Testis (tissue), 3 donors: ENCODE measurements around the gene TSHZ3. TPM values are rescaled to one million over a fixed set of nuclear protein-coding genes. Genes with fewer than 3 reads are reported as not detected.

Experiments used
- DNase-seq: peaks from one replicate; pipeline ENCODE4 v3.0.0-alpha.2; 2019
- H3K27ac ChIP-seq, 2 donors: fragments of 200-600 bp; sonication (generic); one replicate each; pipeline ENCODE4 v1.5.1; 2019
- H3K27me3 ChIP-seq: fragments of 200-600 bp; sonication (generic); one replicate; pipeline ENCODE4 v1.5.1; 2019
- H3K36me3 ChIP-seq: fragments of 200-600 bp; sonication (generic); one replicate; pipeline ENCODE4 v1.5.1; 2017; ENCODE audit warnings: low read depth; ENCODE audit errors: missing control alignments
- H3K4me1 ChIP-seq: fragments of 200-600 bp; sonication (generic); one replicate; pipeline ENCODE4 v1.5.1; 2019
- H3K4me3 ChIP-seq, 2 donors: fragments of 200-600 bp; sonication (generic); one replicate each; pipeline ENCODE4 v1.5.1; 2017 to 2019
- H3K9me3 ChIP-seq: fragments of 200-600 bp; sonication (generic); one replicate; pipeline ENCODE4 v1.5.1; 2017
- CTCF ChIP-seq, 3 experiments: fragments of 450-650 bp in 2 of 3; fragments of 200-600 bp in 1 of 3; sonication (generic) in 1 of 3; IDR thresholded peaks; one replicate each; pipeline ENCODE4 v1.5.1; 2016 to 2019; ENCODE audit warnings: antibody characterized with exemption in 3 of 3, mild to moderate bottlenecking in 2 of 3, moderate library complexity in 1 of 3
- POLR2A ChIP-seq: fragments of 450-650 bp; IDR thresholded peaks from one replicate; pipeline ENCODE4 v1.6.1; 2017; ENCODE audit warnings: antibody characterized with exemption, mild to moderate bottlenecking, moderate library complexity
- WGBS, 2 donors: methylation state at CpG; one replicate each; pipeline ENCODE4 v1.1.5; 2018; 5-methylcytosine and 5-hydroxymethylcytosine counted together
- intact Hi-C: fragments of 100-400 bp; cut with DNase I; formaldehyde crosslinking; loops from one replicate; pipeline ENCODE4 v1.15.1; 2023; ENCODE audit warnings: low total_unique reads
- polyA plus RNA-seq: library from polyadenylated mRNA; stranded (reverse); fragments of 350-450 nt; fragmentation: Illumina TruSeq; extraction: RNeasy Lipid Tissue Mini Kit (QIAGEN cat#74804); gene quantifications from one replicate; pipeline ENCODE4 v1.2.3, GENCODE V29; 2014; ENCODE audit warnings: low read depth, low replicate concordance; ENCODE audit not compliant: insufficient read depth
- total RNA-seq, 2 donors: library from RNA; depleted of rRNA; stranded (reverse); fragments of >200 nt; gene quantifications; one replicate each; pipeline ENCODE4 v1.2.3, GENCODE V29; 2016

TSHZ3 gene
- total and polyA plus RNA-seq, 3 donors from 2014 or later: 6.8 to 12.7 (median 8.0) TPM

- intact Hi-C loops: no loop called here
- no peak for TF ChIP-seq POLR2A
- no peak for TF ChIP-seq CTCF (IDR thresholded peaks at IDR 0.05)
- DNase-seq: no peak
- no peaks in the 10 kb centered on the region for H3K27me3 ChIP-seq
- 81 to 87% methylated on average over 7 to 10 of the region's 10 CpGs for WGBS, 2 donors
- H3K4me3 ChIP-seq: no peak overlapping the region
- no peaks in the 10 kb centered on the region for H3K36me3 ChIP-seq
- H3K4me1 ChIP-seq: peaks cover 2% of the 10 kb centered on the region
- H3K27ac ChIP-seq: no peak overlapping the region
- no peaks in the 10 kb centered on the region for H3K9me3 ChIP-seq
These were observed 79.7 kb downstream of the TSHZ3 start for GRCh38 chr19:31269425-31270127.

- H3K27ac ChIP-seq: no peak overlapping the region
- H3K27me3 ChIP-seq: no peaks in the 10 kb centered on the region
- no peaks in the 10 kb centered on the region for H3K36me3 ChIP-seq
- WGBS, 2 donors: 87 to 88% methylated on average over 15 of the region's 15 CpGs
- no peaks in the 10 kb centered on the region for H3K4me1 ChIP-seq
- no peak overlapping the region for H3K4me3 ChIP-seq
- H3K9me3 ChIP-seq: no peaks in the 10 kb centered on the region
- no peak for TF ChIP-seq CTCF (IDR thresholded peaks at IDR 0.05)
- TF ChIP-seq POLR2A: no peak
- intact Hi-C loops: no loop called here
- no peak for DNase-seq
These were observed 80.4 kb downstream of the TSHZ3 start for GRCh38 chr19:31268751-31269383.

GRCh38 chr19:31266731-31267130, 82.5 kb downstream of the TSHZ3 start:
- Histone ChIP-seq H3K27me3 (no peaks in the 10 kb centered on the region), H3K9me3 (no peaks in the 10 kb centered on the region), H3K36me3 (no peaks in the 10 kb centered on the region), H3K27ac (no peak overlapping the region), H3K4me1 (peaks cover 5% of the 10 kb centered on the region), H3K4me3 (no peak overlapping the region)
- intact Hi-C loops: no loop called here
- WGBS, 2 donors: 87% methylated on average over 7 of the region's 7 CpGs
- TF ChIP-seq CTCF (IDR thresholded peaks at IDR 0.05) (no peak), POLR2A (no peak)
- no peak for DNase-seq

- H3K9me3 ChIP-seq: no peaks in the 10 kb centered on the region
- H3K36me3 ChIP-seq: no peaks in the 10 kb centered on the region
- H3K27ac ChIP-seq: no peak overlapping the region
- 82 to 94% methylated on average over 4 of the region's 4 CpGs for WGBS, 2 donors
- peaks cover 5% of the 10 kb centered on the region for H3K4me1 ChIP-seq
- intact Hi-C loops: no loop called here
- TF ChIP-seq POLR2A: no peak
- TF ChIP-seq CTCF (IDR thresholded peaks at IDR 0.05): no peak
- H3K27me3 ChIP-seq: no peaks in the 10 kb centered on the region
- no peak overlapping the region for H3K4me3 ChIP-seq
- DNase-seq: no peak
These were observed 83.0 kb downstream of the TSHZ3 start for GRCh38 chr19:31266196-31266595.
